ENCODE measurements around the gene AKAP12.

- no peak for TF ChIP-seq CTCF (IDR thresholded peaks at IDR 0.05)
- no peak for TF ChIP-seq POLR2A (IDR thresholded peaks at IDR 0.05)
Observed at GRCh38 chr6:151275566-151275965, 35.8 kb downstream of the AKAP12 start.
